PC-3 (cell line): ENCODE data around the gene GMDS.

Experiments used
- EZH2 ChIP-seq: fragments of 300-600 bp; sonication (generic); IDR thresholded peaks from one replicate; pipeline ENCODE4 v1.6.1; 2017; ENCODE audit warnings: antibody characterized with exemption, mild to moderate bottlenecking, low read length; ENCODE audit not compliant: unreplicated experiment
- TF ChIP-seq, protein P1 (sequence below): fragments of 300-600 bp; sonication (generic); conservative IDR thresholded peaks from 2 replicates; pipeline ENCODE4 v1.5.1; 2017; ENCODE audit warnings: antibody characterized with exemption, low read depth, mild to moderate bottlenecking, low read length

DNA sequence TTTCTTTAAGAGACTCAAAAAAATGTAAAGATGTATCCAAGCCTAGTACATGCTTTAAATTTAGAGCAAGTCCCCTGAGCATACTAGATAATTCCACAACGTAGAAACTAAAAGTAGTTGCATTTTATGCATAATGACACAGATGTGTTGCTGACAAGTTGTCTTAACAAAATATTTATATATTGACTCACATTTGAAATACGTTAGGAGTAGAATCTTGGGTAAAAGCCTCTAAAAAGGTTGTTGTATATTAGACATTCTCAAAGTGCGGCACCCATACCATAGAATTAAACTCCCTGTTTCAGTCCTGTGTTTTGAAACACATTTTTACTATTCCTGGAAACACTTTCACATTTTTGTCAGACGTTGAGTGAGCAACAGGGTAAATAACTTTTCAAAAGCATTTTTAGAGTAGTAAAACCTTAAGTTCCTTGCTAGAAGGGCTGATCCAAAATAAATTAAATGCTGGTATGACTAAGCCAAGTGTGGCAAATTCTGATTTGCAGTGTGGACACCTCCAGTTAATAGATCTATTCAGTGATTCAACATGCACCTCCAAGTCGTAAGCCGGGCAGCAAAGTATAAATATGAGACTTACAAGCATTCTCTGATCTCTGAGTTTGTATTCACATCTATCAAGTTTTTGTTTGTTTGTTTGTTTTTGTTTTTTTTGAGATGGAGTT, 97.5 kb downstream of the GMDS start:
- TF ChIP-seq, protein P1, sequence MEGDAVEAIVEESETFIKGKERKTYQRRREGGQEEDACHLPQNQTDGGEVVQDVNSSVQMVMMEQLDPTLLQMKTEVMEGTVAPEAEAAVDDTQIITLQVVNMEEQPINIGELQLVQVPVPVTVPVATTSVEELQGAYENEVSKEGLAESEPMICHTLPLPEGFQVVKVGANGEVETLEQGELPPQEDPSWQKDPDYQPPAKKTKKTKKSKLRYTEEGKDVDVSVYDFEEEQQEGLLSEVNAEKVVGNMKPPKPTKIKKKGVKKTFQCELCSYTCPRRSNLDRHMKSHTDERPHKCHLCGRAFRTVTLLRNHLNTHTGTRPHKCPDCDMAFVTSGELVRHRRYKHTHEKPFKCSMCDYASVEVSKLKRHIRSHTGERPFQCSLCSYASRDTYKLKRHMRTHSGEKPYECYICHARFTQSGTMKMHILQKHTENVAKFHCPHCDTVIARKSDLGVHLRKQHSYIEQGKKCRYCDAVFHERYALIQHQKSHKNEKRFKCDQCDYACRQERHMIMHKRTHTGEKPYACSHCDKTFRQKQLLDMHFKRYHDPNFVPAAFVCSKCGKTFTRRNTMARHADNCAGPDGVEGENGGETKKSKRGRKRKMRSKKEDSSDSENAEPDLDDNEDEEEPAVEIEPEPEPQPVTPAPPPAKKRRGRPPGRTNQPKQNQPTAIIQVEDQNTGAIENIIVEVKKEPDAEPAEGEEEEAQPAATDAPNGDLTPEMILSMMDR: no peak
- no peak for TF ChIP-seq EZH2
